ENCODE measurements around the gene CLTCL1. TPM values are rescaled to one million over a fixed set of nuclear protein-coding genes. Genes with fewer than 3 reads are reported as not detected.

Gene CLTCL1
- total and polyA plus RNA-seq, 9 of the 15 experiments (the other 6 are each of a cell fraction or from before 2014, with no cell fraction given) = 1.1 to 11.7 (median 5.0) TPM

DNA sequence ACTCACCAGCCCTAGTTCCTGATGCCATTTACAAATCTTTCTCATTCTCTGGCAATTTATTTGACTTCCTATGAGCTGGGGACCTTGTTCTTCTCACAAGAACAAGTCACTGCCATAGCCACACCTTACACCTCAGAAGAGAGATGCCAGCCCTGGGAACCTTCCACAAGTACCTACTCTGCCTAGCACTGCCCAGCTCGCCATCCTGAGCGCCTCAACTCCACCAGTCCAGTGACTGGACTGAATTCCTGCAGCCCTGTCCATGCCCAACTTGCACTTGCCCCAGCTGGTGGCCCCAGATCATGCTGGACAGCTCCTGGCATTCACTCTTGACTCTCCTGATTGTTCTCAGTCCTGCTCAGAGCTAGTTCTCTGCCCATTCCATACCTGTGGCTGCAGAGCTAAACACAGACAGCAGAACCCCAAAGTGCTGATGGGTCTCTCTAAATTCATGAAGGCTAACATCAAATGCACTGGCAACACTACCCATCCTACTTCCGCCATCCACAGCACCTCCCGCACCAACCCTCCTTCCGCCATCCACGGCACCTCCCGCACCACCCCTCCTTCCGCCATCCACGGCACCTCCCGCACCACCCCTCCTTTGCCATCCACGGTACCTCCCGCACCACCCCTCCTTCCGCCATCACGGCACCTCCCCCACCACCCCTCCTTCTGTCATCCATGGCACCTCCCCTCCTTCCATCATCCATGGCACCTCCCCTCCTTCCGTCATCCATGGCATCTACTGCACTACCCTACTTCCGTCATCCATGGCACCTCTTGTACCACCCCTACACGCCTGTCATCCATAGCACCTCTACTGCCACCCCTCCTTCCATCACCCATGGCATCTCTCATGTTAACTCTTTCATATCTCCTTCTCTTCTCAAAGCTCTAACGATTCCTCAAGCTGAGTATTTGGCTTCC lies 89.4 kb downstream of the CLTCL1 start (continued):
- no peak for TF ChIP-seq ZBTB7A (IDR thresholded peaks at IDR 0.05; ENCODE audit: borderline replicate concordance, control insufficient read depth, low read depth, low read length)
- 0 out of 2 replicates have a peak, but pooled peaks have one; percentile 36 for TF ChIP-seq CBFB (CRISPR knock-in tag; IDR thresholded peaks at IDR 0.05)
- TF ChIP-seq ZNF780A (CRISPR knock-in tag; IDR thresholded peaks at IDR 0.05) = no peak
- TF ChIP-seq SMARCA5 (IDR thresholded peaks at IDR 0.05) = peak; percentile 59; the same call in 1 of the 2 replicates
- TF ChIP-seq HIVEP1 (CRISPR knock-in tag; IDR thresholded peaks at IDR 0.05) = 0 out of 2 replicates have a peak, but pooled peaks have one; percentile 67
- TF ChIP-seq SMAD2 (IDR thresholded peaks at IDR 0.05; ENCODE audit: low read depth, low read length) = no peak
- TF ChIP-seq NFIC (IDR thresholded peaks at IDR 0.05) = no peak
- TF ChIP-seq GABPB2 (CRISPR knock-in tag; conservative IDR thresholded peaks at IDR 0.05) = 0 out of 2 replicates have a peak, but pooled peaks have one; percentile 45
- TF ChIP-seq ZNF830 (CRISPR knock-in tag; IDR thresholded peaks at IDR 0.05) = peak; percentile 45; the same call in 1 of the 2 replicates
- TF ChIP-seq ZHX1 (conservative IDR thresholded peaks at IDR 0.05; ENCODE audit: low read length) = no peak
- peak; percentile 48; the same call in 1 of the 2 replicates for TF ChIP-seq KLF6 (CRISPR knock-in tag; IDR thresholded peaks at IDR 0.05; ENCODE audit: borderline replicate concordance)
- no peak for TF ChIP-seq ZNF445 (CRISPR knock-in tag; IDR thresholded peaks at IDR 0.05; ENCODE audit: low read depth)
- TF ChIP-seq NFXL1 (CRISPR knock-in tag; IDR thresholded peaks at IDR 0.05) = 0 out of 2 replicates have a peak, but pooled peaks have one; percentile 32
- TF ChIP-seq, protein P1, sequence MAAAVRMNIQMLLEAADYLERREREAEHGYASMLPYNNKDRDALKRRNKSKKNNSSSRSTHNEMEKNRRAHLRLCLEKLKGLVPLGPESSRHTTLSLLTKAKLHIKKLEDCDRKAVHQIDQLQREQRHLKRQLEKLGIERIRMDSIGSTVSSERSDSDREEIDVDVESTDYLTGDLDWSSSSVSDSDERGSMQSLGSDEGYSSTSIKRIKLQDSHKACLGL (CRISPR knock-in tag; IDR thresholded peaks at IDR 0.05; ENCODE audit: borderline replicate concordance, poor library complexity, severe bottlenecking) = no peak
- TF ChIP-seq, protein P2, sequence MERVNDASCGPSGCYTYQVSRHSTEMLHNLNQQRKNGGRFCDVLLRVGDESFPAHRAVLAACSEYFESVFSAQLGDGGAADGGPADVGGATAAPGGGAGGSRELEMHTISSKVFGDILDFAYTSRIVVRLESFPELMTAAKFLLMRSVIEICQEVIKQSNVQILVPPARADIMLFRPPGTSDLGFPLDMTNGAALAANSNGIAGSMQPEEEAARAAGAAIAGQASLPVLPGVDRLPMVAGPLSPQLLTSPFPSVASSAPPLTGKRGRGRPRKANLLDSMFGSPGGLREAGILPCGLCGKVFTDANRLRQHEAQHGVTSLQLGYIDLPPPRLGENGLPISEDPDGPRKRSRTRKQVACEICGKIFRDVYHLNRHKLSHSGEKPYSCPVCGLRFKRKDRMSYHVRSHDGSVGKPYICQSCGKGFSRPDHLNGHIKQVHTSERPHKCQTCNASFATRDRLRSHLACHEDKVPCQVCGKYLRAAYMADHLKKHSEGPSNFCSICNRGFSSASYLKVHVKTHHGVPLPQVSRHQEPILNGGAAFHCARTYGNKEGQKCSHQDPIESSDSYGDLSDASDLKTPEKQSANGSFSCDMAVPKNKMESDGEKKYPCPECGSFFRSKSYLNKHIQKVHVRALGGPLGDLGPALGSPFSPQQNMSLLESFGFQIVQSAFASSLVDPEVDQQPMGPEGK (CRISPR knock-in tag; IDR thresholded peaks at IDR 0.05; ENCODE audit: borderline replicate concordance) = no peak
- no peak for TF ChIP-seq ZNF140 (CRISPR knock-in tag; IDR thresholded peaks at IDR 0.05)
- TF ChIP-seq, protein P3, sequence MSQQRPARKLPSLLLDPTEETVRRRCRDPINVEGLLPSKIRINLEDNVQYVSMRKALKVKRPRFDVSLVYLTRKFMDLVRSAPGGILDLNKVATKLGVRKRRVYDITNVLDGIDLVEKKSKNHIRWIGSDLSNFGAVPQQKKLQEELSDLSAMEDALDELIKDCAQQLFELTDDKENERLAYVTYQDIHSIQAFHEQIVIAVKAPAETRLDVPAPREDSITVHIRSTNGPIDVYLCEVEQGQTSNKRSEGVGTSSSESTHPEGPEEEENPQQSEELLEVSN (IDR thresholded peaks at IDR 0.05; ENCODE audit: borderline replicate concordance in 1 of 2, extremely low read depth in 1 of 2, insufficient read depth in 1 of 2, insufficient read length in 1 of 2, low read depth in 1 of 2, low read length in 1 of 2, poor library complexity in 1 of 2, severe bottlenecking in 1 of 2) = no peak
- peak; percentile 42 for TF ChIP-seq CREBBP (IDR thresholded peaks at IDR 0.05; ENCODE audit: low read depth, low read length)
- no peak for TF ChIP-seq TAL1 (IDR thresholded peaks at IDR 0.05)
